ENCODE measurements around the gene PHYHIPL.

PHYHIPL gene

DNA sequence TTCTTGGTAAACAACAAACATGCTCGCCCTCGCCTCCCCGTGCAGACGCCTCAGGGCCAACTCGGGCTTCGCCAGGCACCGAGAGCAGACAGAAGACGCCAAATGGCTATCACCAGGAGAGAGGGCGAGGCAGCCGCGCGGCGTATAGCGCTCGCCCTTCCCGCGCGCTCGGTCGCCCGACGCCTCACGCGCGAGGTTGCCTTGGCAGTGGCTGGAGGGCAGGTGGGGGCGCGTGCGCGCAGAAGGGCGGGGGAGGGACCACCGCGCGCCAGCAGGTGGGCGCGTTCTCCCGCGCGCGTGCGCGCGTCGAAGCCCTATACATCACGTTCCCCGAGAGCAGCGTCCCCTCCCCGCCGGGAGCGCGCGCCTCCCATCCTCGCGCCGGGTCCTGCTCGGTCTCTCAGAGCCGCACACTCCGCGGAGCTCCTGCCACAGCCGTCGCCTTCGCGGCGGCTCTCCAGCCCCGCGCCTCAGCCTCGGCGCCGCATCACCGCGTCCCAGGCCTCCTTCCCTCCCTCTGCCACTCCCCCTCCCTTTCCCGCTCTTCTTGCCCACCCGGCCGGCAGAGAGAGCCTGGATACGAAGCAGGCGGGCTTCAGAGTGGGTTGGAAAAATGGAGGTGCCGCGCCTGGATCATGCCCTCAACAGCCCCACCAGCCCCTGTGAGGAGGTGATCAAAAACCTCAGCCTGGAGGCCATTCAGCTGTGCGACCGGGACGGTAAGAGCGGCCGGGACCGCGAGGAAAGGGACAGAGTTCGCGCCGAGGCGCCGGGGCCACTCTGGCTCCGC, at the start of gene PHYHIPL:
Gene PHYHIPL, plus strand, starts transcription at position 403 of the 790 bp plus-strand sequence. Its CDS starts 211 bp downstream, at position 614.
- no peak for DNase-seq (ENCODE audit: low read depth)

DNA sequence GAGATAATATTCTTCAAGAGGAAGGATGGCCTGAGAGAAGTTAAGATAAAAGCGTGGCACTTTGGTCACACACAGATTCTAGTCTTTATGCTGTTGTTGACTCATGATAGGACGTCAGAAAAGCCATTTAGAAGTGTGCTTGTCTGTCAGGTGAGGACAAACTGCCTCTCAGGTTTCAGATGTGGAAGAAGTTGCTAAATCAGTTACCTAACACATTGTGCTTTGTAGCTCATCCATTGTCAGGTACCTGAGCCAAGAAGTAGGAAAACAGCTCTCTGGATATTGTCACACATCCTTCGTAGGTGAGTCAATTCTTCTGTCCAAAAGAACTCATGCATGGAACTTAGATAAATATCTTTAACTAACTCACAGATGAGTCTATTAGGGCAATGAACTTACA, 49.5 kb upstream of the PHYHIPL start:
- no peak for DNase-seq (ENCODE audit: low read depth)

DNA sequence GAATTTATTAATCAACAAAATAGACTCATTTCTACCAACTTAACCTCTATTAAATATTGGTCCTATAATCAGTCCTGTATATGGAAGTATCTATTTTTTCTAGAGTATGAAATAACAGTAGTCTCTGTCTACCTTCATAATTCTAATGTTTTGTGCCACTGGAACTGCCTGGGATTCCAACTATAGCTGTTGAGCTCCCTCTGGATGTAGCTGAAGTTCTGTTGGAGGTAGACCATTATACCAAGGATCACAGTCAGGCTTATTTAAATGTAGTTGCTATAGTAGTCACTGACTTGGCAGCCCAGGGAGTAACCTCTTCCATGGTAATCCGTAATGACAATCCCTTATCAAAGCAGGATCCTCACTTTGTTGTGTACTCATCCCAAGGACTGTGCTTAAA, 48.5 kb upstream of the PHYHIPL start:
- DNase-seq (ENCODE audit: low read depth): no peak

DNA sequence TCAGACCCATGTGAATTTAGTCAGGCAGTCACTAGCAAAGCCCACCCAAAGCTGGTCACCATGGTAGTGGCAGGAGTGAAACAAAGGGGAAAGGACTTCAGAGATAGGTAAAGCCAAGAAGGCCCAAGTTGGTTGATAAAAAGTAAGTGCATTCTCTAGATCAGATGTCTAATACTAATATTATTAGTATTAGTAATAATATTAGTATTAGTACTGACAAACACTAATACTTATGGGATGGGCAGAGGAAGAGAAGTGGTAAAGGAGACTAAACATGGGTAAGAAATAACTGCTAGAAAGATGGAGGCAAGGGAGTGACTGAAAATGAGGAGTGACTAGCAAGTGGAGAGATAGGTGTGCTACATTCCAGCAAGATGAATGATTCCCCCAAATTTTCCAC, 46.6 kb upstream of the PHYHIPL start:
- DNase-seq (ENCODE audit: low read depth): no peak

- no peak for DNase-seq (ENCODE audit: low read depth)
Measured at GRCh38 chr10:59131666-59132065, 44.8 kb upstream of the PHYHIPL start.

DNA sequence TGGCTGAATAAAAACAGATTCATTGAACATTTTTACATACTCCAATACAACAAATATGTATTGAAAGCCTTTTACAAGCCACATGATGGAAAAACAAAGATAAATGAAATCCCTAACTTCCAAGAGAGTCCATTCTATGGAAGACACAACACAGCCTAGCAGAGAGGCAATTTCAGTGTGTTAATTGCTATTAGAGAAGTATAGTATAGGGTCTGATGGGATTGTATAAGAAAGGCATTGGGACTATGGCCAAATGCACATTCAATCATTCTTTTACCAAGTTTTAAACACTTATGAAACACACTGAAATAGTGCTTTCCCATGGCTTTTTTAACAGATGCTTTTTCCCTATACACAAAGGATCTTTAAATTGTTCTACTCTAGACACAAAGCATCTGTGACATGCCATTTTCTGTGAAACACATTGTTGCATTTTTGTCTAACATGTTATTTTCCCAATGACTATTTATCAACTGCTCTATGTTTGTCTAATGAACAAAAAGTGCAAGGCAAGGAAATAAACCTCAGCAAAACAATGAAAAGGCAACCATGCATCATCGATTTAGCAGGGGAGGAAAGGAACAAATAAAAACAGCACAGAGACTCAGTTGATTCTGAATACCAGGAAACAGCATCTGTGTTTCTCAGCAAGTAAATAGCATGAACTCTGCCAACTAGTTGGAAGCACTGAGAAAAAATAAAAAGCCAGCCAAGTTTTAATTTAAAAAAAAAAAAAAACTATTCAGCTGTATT, 42.4 kb upstream of the PHYHIPL start:
- DNase-seq (ENCODE audit: low read depth): no peak

- no peak for DNase-seq (ENCODE audit: low read depth)
Measured at GRCh38 chr10:59134785-59135184, 41.7 kb upstream of the PHYHIPL start.

- no peak for DNase-seq (ENCODE audit: low read depth)
Measured at GRCh38 chr10:59135275-59135674, 41.2 kb upstream of the PHYHIPL start.

GRCh38 chr10:59138052-59138451, 38.4 kb upstream of the PHYHIPL start:
- no peak for DNase-seq (ENCODE audit: low read depth)

GRCh38 chr10:59143544-59143943, 32.9 kb upstream of the PHYHIPL start:
- no peak for DNase-seq (ENCODE audit: low read depth)

GRCh38 chr10:59148701-59149100, 27.7 kb upstream of the PHYHIPL start:
- DNase-seq (ENCODE audit: low read depth): no peak

DNA sequence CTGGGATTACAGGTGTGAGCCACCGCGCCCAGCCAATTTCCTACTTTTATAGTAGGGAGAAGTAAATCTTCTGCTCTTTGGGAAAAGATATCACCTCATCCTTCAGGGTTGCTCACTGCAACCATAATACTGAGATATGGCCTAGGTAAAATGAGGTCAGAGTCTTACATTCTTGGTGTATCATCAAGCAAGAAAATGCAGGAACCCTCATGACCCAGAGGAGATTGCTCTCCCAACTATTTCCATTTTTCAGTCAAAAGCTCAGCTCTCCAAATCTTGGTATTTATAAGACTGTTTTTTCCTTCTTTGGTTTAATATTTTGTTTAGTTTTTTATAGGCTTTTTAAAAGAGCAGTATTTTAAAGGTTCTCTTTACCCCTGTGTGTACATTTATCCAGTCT, 20.9 kb upstream of the PHYHIPL start:
- no peak for DNase-seq (ENCODE audit: low read depth)

GRCh38 chr10:59167512-59167911, 8.9 kb upstream of the PHYHIPL start:
- DNase-seq (ENCODE audit: low read depth): no peak

- no peak for DNase-seq (ENCODE audit: low read depth)
Measured at GRCh38 chr10:59172567-59172966, 3.9 kb upstream of the PHYHIPL start.

- no peak for DNase-seq (ENCODE audit: low read depth)
Measured at GRCh38 chr10:59173414-59173813, 3.0 kb upstream of the PHYHIPL start.

DNA sequence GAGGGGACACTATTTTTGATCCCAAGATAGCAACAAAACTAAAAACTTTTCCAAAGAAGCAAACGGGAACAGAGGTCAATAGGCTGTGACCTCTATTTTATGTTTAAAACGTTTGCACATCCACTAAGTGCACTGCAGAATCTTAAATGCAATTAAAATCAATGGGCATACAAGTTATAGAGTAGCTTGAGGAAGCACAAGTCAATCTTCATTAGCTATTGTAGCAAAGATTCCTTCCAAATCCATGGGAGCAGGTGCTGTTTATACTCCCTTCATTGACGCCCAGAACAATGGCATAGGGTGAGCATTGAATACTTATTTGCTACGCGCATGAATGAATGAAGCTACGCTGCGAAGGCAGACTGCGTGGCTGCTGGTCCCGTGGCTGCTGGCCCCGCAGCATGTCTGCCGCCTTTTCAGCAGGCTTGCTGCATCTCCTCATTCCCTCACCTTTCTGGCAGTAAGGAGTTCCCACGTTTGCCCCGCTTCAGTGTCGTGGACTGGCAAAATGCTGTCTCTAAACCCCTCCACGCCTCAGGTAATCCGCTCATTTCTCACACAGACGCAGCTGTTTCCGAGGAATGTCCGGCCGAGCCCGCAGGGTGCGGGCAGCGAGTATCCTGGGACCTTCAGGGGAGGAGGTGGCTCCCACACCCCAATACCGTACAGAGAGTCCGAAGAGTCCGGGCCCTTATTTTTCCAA, 754 bp upstream of the PHYHIPL start:
- DNase-seq (ENCODE audit: low read depth): no peak

- DNase-seq (ENCODE audit: low read depth): peak; percentile 65
Measured at GRCh38 chr10:59177031-59177797, 771 bp downstream of the PHYHIPL start.

- DNase-seq (ENCODE audit: low read depth): no peak
Measured at GRCh38 chr10:59177836-59178235, 1.4 kb downstream of the PHYHIPL start.

GRCh38 chr10:59179068-59179467, 2.6 kb downstream of the PHYHIPL start:
- no peak for DNase-seq (ENCODE audit: low read depth)

DNA sequence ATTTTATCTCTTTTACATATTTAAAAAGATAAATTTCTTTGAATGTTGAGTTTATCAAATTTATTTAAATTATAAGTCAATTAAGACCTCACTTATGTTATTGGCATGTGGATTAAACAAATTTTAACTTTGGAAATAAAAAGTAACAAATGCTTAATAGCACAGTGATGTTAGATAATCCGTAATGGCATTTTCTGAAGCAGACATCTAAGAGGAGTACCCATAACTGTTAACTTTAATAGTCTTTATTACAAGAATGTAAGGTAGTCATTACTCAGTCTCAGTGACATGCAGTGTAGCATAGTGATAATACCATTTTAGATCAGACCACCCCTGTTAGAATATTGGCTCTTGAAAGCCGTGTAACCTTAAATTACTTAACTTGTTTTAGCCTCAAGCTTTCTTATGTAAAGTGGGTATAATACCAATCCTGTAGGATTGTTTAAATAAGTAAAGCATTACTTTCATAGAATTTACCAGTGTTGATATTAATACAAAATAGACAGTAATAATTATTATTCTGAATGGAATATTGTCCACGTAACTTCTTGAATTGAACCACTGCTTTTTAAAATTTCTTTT, 4.3 kb downstream of the PHYHIPL start:
- DNase-seq (ENCODE audit: low read depth): no peak

DNA sequence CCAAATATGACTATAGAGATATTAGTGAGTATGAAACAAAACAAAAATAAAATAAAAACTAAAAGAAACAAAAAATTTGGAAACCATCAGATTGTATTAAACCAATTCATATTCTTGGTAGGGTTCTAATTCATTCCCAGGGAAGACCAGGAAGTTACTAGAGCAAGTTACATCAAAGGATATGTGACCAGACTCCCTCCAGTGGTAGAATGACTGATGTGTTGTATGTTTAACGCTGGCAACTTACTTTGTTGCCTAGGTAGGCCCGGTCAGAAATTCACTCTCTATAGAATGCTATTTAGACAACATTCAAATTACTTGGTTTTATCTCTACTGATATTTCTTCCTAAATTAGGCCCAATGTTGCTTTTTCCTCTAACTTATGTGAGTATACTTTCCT, 5.2 kb downstream of the PHYHIPL start:
- peak; percentile 22 for DNase-seq (ENCODE audit: low read depth)

- no peak for DNase-seq (ENCODE audit: low read depth)
Measured at GRCh38 chr10:59190332-59190731, 13.9 kb downstream of the PHYHIPL start.
